Nucleus accumbens (tissue), 56 donors: Measurements from ENCODE around the gene PBX2.
A peak's percentile ranks its signal among the peaks of the same experiment; 100 is the strongest.
"Not testable (repeated sequence)": the region's sequence is repeated elsewhere in the genome, so short reads cannot be mapped to it uniquely, and the experiment has no call there.

ENCODE experiments used
- DNase-seq, 56 donors: peaks; one replicate each; lab custom pipeline; 2025; lab: John Stamatoyannopoulos, UW

The PBX2 gene

GRCh38 chr6:32152769-32153563, 37.0 kb downstream of the PBX2 start:
- DNase-seq = peak in 20 of 56 donors; percentile 7 to 60 (median 44)

DNA sequence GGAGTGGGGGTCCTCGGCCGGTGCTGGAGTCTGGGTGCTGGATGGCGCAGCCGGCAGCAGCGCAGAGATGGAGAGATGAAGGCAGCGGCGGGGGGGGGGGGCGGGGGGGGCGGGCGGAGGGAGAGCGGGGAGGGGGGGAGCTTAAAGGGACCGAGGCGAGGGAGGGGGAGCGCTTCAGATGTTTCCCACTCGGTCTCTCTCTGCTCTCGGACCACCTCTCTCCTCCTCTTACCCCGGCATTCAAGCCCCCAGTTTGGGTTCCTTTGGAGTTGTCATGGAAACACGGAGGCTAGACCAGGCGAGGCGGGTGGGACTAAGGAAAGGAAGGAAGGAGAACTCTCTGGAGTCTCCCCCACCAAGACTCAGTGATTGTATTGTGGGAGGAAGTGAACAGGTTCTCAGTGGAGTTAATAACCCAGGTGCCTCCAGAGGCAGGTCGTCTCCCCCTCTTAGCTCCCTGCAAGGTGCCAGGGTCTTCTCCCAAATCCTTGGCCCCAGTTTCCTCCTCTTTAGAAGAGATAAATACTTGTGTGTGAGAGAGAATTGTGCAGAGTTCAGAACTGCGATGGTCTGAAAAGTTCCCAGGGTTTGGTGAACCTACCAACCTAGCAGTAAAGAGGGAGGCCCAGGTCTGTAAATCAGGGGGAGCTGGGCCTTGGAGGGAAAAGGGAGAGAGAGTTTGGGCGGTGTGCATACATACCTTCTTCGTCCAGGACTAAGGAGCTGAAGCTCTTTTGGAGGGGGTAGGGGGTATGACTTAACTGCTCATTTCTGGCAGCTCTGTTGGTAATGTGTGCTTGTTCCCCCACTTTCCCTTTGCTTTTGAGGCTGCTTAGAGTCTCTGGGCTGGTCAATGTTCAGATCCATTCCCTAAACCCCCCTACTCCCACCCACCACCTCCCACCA, 37.9 kb downstream of the PBX2 start, which contains the start of gene PRRT1:
Gene PRRT1, minus strand, starts transcription at position 77 of the 906 bp plus-strand sequence. CDS start 112 bp downstream, outside the sequence.
- peak in 33 of 56 donors; percentile 12 to 75 (median 40) for DNase-seq

DNA sequence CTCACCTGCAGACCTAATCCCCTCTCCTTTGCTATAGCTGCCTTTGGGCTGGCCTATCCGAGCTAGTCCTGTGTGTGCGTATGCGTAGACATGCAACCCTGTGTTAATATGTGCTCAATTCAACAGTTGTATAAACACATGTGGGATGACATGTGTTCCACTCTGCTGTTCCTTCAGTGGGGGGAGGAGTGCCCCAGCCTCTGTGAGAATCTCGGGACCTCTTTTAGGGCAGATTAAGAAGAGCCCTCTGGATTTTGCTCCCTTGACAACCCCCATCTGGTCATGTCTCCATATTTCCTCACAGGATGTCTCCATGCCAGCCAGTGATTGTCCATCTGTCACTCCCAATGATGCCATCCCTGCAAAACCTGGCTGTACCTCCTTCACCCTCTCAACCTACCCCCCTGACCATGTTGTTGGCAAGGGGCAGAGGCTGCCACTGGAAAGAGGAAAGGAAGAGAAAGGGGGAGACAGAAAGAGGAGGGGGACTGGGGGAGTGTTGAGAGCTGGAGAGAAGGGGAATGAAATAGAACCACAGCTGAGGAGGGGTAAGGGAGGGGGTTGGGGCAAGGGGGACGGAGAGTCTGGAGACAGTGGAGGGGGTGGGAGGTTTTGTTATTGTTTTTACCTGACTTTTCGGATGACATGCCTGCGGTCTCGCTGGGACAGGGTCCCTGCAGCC, 38.7 kb downstream of the PBX2 start:
- DNase-seq = peak in 17 of 56 donors; percentile 13 to 57 (median 35)

GRCh38 chr6:32149932-32150870, 39.8 kb downstream of the PBX2 start:
- DNase-seq = peak in 1 of 56 donors; percentile 10

GRCh38 chr6:32149092-32149755, 40.8 kb downstream of the PBX2 start:
- no peak for DNase-seq

- DNase-seq = peak in 13 of 56 donors; percentile 3 to 54 (median 26)
Observed at GRCh38 chr6:32148289-32149091, 41.5 kb downstream of the PBX2 start.

DNA sequence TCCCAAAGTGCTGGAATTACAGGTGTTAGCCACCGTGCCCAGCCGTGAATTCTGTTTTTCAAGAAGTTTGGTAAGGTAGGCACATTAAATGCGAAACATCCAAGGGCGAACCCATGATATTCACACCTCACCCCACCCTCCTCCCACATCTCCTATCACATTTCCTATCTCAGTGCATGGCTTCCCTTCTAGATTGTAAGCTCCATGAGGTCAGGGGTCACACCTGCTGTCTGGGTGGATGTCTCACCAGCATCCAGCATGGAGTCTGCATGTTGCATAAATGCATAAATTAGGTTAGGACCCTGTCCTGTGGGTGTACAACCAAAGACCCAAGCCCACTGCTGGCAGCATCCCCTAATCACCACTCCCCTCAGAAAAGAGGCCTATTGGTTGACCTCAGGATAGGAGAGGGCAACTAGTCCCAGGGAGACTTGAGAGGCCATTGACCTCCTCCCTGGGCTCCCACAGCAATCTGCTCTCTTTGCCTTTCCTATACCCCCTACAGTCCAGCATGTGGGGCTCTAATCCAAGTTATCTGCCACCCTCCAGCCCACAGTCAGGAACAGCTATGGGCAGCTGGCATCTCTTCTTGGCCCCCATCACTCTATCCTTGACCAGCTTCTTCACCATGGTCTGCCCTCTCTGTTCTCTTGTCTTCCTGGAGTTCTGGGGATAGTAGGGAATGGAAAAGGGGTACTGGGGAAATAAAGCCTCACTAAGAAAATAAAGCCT, 42.4 kb downstream of the PBX2 start:
- DNase-seq = no peak

GRCh38 chr6:32146687-32147086, 43.3 kb downstream of the PBX2 start:
- DNase-seq = no peak

- no peak for DNase-seq
Observed at GRCh38 chr6:32146287-32146686, 43.7 kb downstream of the PBX2 start.

- DNase-seq = not testable (repeated sequence)
Observed at GRCh38 chr6:32144238-32144637, 45.8 kb downstream of the PBX2 start.

GRCh38 chr6:32140420-32141046, 49.5 kb downstream of the PBX2 start:
- no peak for DNase-seq

- DNase-seq = no peak
Observed at GRCh38 chr6:32139590-32139989, 50.4 kb downstream of the PBX2 start.

DNA sequence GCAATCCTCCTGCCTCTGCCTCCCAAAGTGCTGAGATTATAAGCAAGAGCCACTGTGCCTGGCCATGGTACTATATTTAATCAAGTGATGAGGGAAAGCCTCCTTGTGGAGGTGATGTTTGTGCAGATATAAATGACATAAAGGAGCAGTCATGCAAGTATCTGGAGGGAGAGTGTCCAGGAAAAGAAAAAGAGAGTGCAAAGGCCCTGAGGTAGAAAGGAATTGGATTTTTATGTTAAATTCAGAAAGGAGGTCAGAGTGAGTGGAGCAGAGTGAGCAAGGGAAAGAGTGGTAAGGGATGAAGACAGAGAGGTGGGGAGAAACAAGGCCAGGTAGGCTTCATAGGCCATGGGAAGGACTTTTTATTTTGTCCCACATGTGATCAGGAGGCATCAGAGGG, 52.5 kb downstream of the PBX2 start:
- no peak for DNase-seq
